Measurements from ENCODE around the gene OSBPL6.
A peak's percentile ranks its signal among the peaks of the same experiment; 100 is the strongest.

The OSBPL6 gene

DNA sequence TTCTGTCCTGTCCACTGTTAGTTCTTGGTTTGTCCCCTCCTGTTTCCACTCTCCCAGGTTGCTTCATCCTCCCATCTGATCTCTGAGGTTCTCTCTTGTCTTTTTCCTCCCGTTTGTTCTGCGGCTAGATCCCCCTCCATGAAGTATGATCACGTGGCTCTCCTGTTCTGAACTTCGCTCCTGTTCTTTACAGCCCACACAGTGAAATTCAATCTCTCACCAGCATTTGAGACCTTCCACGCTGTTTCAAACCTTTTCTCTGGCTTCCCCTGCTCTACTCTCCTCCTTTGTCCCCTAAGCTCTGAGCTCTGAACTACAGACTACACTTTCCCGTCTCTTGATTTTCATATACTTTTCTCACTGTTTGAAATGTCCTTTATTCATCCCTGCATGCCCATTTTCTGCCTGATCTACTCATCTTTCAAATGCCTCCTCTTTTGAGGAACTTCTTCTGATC, 83.5 kb downstream of the OSBPL6 start:
- no peak for DNase-seq

DNA sequence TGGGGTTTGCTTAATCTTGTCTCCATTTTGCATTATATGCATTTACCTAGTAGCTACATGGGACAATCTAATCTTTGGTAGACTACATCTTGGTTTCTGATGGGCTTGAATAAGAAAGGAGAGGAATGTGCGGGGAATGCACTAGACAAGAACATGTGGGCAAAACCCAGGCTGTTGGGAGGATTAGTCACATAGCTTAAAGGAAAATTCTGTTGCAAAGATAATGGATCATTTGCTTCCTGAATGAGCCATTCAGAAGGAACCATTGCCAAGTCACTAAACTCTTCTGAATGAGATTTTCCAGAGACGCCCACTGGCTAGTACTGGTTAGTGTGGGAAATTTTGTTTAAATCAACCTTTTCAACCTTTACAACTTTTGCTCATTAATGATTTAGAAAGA, 84.8 kb downstream of the OSBPL6 start:
- no peak for DNase-seq

DNA sequence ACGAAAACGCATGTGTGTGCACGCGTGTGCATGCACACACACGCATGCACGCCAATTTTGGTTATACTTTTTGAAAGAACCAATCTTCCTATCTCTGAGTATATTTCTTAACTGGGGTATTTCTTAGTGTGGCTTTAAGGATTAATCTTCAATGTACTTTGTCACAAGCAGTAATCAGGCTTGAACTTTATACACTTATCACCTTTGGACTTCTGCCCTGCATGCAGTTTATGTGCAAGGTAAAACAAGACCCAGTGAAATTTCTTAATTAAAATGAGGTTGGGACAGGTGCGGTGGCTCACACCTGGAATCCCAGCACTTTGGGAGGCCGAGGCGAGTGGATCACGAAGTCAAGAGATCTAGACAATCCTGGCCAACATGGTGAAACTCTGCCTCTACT, 85.3 kb downstream of the OSBPL6 start:
- no peak for DNase-seq

DNA sequence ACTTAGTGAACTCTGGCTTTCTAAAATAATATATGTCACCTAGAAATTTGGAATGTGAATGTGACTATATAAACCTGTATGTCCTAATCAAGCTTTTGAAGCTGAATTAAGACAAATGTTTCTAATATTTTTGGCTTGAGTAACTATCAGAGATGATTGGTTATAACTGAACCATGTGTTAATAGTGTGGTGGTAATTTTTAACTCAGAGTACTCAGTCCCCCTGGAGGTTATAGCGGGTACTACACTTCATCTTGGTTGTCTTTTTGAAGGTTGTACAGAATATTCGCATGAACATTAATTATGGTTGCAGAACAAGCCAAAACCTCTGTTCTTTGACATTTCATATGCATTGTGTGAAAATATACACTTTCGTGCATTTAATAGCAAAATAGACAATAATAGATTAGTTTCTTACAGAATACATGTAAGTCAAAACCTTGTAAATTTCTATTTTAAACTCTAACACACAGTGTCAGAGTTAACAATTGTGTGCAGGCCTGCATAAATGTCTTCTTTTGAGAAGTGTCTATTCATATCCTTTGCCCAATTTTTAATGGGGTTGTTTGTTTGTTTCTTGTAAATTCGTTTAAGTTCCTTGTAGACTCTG, 86.0 kb downstream of the OSBPL6 start:
- peak; percentile 63 for DNase-seq

DNA sequence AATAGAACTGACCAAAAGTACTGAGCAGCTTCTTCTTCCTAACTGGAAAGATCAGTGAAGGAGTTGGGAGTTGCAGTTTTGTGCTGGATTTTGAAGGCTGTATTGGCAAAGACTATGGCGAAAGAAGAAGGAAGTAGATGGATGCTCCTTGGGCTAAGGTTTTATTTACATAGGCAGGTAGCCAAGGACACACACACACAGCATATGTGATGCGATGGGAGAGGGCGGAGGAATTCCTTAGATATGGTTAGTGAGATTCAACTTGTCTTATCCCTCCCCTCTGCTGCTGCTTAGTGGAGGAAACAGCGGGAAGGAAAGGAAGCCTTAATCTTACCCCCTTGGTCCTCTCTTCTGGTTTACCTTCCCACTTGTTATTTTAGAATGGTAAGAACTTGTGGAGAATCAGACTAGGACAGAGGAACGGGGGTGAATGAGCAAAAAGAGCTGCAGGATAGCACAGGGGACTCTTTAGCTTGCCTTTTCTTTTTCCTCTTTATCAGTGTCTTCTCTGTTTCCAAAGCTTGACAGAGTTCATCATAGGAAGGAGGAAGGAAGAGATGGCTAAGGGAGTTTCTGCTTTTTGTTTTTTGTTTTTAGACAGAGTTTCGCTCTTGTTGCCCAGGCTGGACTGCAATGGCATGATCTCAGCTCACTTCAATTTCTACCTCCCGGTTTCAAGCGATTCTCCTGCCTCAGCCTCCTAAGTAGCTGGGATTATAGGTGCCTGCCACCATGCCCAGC, 87.9 kb downstream of the OSBPL6 start:
- no peak for DNase-seq

DNA sequence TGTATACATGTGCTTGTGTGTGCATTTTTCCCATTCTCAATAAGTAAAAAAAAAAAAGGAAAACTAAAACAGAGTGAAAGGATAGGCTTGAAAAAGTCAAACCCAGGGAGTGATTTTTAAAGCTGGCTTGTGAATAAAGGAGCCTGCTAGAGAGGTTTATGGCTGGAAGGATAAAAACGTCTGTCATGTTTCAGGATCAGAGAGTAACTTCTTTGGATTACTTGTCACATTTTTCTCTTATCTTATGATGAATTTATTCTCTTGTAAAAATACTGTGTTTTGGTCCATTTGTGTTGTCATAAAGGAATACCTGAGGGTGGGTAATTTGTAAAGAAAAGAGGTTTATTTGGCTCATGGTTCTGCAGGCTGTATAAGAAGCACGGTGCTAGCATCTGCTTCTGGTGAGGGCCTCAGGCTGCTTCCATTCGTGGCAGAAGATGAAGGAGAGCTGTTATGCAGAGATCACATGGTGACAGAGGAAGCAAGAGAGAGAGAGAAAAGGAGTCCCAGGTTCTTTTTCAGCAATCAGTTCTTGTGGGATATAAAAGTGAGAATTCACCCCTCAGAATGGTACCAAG, 89.1 kb downstream of the OSBPL6 start:
- no peak for DNase-seq

DNA sequence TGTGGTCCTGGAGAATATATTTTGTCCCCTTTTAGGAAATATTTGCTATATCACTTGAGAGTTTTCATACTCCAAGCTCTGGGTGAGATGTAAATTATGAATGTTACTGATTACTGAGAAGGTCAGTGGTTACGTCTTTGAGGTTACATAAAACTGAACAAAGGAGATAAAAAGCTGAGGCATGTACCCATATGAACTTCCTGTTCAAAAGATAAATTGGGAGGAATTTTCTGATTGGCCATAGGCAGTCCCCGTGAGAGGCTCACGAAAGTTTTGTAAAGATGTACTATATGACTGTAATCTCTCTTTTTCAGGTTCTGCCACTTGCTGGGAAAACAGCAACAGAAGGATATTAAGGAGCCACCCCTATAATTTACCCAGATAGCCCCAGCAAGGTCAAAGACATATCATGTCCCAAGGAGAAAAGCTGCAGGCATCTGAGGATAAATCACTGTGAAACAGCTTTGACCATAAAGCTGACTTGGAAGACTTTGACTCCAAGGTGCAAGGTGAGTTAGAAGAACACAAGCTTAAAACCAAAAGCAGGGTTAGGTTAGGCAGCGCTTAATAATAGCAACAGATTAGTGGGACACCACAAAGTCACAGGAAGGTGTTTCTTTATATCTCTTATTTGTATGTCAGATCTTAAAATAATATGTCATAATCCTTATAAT, 90.4 kb downstream of the OSBPL6 start:
- DNase-seq: no peak

DNA sequence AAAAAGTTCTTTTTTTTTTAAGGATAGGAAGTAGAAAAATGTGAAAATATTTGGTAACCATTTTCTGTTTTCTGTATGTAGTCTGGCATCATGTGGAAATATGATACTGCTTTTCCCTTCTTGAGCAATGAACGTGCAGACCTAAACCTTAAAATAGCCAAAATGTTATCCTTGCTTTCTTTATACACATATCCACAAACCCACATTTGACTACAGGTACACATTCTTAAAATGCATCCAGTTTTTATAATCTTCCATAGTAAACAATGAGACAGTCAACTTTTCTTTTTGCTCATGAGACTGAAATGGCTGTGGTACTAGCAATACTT, 90.9 kb downstream of the OSBPL6 start:
- DNase-seq: no peak

DNA sequence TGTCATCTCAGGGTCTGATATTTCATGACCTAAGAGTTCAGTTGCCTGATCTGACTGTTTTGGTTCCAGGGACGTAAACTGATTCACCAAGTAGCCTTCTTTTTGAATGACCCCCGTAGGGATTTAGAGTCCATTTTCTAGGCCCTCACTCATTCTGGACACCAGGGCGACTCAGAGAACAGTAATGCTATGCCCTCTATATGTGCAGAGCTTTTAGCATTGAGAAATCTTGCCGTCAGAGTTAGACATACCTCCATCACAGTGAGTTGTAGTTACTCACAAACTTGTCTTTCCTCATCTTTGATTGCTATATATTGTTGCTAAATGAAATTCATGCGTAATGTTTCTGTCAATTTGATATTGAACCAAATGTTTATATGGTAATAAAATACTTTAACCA, 92.3 kb downstream of the OSBPL6 start:
- DNase-seq: no peak

DNA sequence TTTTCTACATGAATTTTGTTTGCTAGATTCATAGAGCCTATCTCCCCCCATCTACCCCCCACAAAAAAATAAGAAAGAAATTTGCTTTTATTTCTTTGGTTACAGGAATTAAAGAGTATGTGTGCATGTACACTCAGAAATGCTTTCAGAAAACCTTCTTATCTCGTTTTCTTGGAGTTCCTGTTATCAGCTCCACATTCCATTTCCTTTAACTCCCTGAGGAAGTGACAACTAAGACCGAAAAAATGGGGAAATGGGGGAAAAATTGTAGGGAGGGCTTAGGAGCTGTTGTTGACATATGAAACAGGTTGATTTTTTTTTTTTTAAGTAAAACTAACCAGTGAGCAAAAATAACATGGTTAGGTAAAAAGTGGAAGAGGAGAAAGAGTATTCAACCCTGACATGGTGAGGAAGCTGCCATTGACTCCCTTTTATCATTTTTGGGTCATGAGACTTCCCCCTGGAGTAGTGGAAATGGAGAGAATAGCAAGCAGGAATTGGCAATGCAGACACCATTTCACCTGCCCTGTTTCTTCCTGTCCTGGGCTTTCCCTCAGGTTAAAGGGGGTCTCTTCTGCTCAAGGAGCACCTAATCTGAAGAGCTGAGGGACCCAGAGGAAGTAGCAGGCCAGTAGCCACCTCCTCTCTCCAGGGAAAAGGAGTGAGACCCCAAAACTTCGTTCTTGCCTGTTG, 93.5 kb downstream of the OSBPL6 start:
- no peak for DNase-seq

DNA sequence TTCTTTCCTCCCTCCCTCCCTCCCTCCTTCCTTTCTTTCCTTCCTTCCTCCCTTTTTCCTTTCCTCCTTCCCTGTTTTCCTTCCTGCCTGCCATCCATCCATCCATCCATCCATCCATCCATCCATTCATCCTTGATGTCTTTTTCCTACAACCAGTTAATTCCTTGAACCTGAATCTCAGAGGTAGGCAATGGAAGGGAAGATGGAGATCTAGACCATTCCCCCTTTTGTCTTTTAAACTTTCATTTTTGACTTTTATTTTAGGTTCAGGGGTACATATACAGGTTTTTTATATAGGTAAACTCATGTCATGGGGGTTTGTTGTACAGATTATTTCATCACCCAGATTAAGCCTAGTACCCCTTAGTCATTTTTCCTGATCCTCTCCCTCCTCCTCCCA, 97.4 kb downstream of the OSBPL6 start:
- DNase-seq: no peak

DNA sequence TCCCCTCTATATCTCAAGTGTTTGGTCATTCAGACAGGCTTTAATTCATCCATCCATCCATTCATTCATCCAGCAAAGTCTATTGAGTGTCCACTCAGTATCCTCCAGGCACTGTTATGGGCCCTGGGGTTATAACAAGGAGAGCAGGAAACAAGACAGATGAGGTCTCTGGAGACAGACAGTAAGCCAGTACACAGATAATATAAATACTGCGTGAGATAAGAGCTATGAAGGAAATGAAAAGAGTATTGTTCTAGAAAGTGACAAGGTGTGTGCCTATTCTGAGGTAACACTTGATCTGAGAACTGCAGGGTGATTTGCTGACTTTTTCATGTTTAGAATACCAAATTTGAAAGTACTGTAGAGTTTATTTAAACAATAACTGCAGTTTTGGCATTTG, 98.3 kb downstream of the OSBPL6 start:
- DNase-seq: no peak

DNA sequence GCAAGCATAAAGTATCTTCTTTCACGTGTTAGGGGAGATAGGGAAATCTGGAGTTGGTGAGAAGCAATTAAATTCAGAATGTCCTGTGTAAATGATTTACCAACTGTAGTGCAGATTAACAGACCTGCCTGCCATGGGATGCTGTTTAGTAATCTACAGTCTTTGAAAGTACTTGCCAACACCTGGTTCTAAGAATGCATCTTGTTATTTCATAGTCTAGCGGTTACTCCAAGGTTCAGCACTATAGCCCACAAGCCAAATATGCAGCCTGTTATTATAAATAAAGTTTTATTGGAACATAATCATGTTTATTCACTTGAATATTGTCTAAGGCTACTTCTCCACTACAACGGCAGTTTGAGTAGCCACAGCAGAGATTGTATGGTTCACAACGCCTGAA, 100.8 kb downstream of the OSBPL6 start:
- DNase-seq: no peak

DNA sequence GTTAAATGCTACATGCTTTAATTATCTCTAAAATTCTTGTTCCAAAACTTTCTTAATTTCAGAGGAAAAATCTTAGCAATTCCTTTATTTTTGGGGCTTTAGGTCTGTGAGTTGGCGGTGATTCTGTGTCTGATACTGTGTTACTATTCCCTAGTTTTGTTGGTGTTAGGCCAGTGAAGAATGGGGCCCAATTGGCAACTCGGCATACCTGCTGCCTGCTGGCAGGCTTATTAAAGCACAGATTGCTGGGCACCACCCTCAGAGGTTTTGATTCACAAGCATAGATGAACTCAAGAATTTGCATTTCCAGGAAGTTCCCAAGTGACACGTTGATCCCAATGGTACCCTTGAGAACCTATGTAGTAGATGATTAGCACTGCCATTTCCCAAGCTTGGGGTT, 101.6 kb downstream of the OSBPL6 start:
- DNase-seq: no peak

DNA sequence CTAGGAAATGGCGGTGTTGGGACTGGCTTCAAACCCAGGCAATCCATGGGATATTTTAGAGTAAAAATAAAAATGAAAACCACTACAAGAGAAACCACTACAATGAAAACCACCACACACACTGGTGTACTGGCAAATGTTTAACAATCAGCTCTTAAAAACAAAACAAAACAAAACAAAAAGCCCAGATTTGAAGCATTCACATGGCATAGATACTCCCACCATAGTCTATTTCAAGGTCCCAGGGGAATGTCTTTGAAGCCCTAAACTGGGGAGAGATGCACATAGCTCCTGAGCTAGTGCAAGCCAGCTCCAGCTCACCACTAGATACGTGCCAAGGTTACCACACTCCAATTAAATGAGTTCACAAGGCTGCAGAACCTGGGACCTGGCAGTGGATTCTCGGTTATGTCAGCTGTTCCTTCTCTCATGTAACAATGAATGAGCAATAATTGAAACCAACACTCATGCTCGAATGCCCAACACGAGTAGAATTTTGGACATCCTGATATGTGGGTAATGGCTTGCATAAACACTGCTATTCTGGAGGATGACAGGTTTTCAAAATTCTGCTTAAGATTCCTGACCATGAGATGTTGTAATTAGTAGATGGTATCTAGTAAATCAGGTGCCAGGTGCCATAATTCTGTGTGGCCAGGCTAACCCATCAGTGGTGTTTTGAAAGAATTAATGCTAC, 102.2 kb downstream of the OSBPL6 start:
- DNase-seq: no peak

DNA sequence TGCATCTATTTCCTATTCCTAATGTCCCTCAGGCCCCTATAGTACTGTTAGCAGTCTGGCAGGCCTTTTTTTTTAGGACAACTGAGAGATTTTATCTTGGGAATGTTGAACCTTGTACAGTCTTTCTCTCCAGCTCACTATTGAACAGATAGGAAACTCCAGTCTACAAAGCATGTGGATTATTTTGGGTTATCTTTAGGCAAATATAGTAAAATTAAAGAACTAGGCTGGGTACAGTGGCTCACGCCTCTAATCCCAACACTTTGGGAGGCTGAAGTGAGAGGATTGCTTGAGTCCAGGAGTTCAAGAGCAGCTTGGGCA, 102.7 kb downstream of the OSBPL6 start:
- no peak for DNase-seq

DNA sequence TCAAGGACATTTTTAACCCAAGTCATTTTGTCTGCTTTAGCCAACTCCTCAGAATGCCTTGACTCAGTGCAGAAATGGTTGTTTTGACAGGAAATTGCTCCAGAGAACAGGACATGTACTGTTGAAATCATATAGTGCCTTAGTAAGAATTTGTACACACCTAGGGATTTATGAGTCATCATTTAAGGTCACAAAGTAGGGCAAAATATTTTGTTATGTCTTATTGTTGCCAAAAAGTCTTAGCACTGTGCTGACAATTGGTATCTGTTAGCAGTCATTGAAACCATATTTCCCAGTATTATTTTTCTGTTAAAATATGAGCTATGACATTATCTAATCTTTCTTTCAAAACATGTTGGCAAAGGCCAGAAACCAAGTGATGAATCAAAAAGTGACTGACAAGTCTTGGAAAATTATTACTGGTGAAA, 104.5 kb downstream of the OSBPL6 start:
- DNase-seq: no peak

DNA sequence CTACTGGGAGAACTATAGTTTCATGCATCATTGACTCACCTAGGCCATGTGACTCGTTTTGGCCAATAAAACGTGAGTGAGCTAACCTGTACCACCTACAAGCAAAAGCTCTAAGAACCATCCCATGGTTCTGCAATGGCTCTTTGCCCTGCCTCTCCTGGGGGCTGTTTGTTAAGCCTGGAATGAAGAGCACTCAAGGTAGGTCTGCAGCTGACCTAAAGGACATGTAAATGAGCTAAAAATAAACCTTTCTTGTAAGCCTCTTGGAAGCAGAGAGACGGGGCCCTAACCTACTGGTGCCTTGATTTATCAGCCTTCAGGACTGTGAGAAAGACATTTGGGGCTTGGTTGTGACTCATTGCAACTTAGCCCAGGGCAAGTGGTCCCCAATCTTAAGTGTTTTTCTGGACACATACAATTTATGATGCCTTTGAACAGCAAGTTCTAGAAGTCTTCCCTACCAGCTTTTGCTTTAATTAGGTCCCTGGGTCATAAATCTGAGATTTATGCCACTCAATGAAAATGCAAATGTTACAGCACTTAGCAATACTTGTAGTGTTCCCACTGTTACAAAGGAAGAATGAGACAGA, 107.4 kb downstream of the OSBPL6 start:
- DNase-seq: no peak

DNA sequence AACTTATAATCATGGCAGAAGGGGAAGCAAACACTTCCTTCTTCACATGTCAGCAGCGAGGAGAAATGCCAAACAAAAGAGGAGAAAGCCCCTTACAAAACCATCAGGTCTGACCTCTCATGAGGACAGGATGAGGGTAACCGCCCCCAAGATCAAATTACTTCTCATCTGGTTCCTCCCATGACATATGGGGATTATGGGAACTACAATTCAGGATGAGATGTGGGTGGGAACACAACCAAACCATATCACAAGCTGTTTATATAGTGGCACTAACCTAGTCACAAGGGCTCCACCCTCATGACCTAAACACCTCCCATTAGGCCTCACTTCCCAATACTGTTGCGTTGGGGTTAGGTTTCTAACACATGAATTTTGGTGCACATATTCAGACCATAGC, 110.0 kb downstream of the OSBPL6 start:
- no peak for DNase-seq

DNA sequence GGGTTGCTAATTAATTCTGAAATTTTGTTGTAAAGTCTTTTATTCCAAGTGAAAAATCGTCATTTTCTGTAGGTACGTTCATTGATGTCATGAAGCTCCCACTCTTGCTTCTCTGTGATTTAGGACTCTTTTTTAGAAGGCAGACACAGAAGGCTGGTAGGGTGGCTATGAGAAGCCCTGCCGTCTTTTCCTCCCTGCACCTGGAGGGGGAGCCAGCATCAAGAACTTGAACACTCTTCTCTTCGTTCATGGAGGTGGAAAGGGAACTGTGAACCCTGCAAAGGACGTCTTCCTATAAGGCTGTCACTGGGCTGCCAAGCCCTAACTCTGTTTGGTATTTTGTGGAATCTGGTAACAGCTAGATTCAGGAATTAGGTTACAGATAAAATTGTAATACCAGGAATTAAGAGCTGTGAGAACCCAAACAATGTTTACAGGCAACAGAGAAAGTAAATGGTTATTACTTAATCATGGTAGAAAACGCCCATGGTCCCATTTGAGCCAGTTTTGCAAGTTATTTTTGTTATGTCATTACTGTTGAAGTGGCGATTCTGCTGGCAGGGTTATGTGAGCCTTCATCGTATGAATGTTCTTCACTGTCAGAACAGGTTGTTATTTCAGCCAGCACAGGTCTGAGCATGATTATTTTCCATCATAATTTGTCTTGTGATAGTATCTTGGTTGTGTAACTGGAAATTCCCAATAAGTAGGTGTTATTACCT, 112.2 kb downstream of the OSBPL6 start:
- peak; percentile 32 for DNase-seq

DNA sequence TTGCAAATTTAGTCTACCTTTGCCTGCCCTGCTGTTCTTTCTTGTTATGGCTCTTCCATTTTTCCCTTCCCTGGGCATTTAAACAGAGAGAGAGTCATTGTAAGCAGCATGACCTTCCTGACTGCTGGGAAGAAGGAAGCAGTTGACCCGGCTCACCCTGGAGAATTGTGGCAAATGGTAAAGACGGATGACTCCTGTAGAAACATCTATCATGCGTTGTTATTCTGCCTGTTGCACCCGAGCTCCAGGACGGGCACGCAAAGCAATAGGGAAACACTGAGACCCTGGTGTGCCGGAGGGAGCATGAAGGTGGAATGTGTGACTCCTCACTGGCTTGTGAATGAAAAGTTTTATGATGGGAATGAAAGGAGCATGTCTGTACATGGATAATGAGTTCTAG, 113.3 kb downstream of the OSBPL6 start:
- no peak for DNase-seq

DNA sequence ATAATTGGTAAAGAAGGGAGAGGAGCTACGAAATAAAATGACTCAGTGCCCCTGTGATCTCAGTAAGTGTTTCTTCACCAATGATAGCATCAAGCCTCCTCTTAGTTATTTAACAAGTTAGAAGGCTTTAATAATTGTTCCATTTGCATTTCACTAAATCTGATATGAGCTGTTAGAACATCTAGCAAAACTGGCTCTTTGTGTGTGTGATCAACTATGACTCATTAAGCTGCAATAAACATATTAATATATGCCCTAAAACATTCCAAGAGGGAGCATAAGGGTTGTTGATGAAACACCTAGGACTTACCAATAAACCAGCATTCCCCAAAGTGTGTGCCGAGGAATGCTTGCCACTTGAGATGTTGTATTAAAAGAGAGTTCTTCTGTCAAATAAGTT, 115.2 kb downstream of the OSBPL6 start:
- DNase-seq: no peak
